Cardiac muscle cell (in vitro differentiated cells and primary cell): ENCODE data around the gene AKAP14. TPM values are rescaled to one million over a fixed set of nuclear protein-coding genes. Genes with fewer than 3 reads are reported as not detected.
"Not testable (repeated sequence)": the region's sequence is repeated elsewhere in the genome, so short reads cannot be mapped to it uniquely, and the experiment has no call there.

Experiments
- DNase-seq, 2 donors: peaks; one replicate each; pipeline versions ENCODE4 v3.0.0 to v3.0.0-alpha.2; 2010 to 2017; ENCODE audit warnings: low read depth in 1 of 2, low spot score in 1 of 2
- H3K27ac ChIP-seq: fragments of 200-600 bp; sonication (generic); 2 replicates; pipeline ENCODE4 v1.5.1; 2016
- H3K27me3 ChIP-seq: fragments of 200-600 bp; sonication (generic); 2 replicates; pipeline ENCODE4 v1.6.0; 2016; ENCODE audit warnings: control low read depth
- H3K36me3 ChIP-seq: fragments of 200-600 bp; sonication (generic); 2 replicates; pipeline ENCODE4 v1.5.1; 2016; ENCODE audit warnings: control low read depth
- H3K4me1 ChIP-seq: fragments of 200-600 bp; sonication (generic); 2 replicates; pipeline ENCODE4 v1.8.1; 2017; ENCODE audit warnings: low read depth, mild to moderate bottlenecking, mixed run types
- H3K4me3 ChIP-seq: fragments of 200-600 bp; sonication (generic); 2 replicates; pipeline ENCODE4 v1.5.1; 2016; ENCODE audit warnings: mild to moderate bottlenecking
- H3K9me3 ChIP-seq: fragments of 200-600 bp; sonication (generic); 2 replicates; pipeline ENCODE4 v1.5.1; 2017; ENCODE audit warnings: low read depth, mild to moderate bottlenecking, control low read depth
- polyA plus RNA-seq: library from polyadenylated mRNA; unstranded; fragments of >200 nt; fragmentation: Nextera tagmentation; extraction: Ambion mirVana; gene quantifications from 2 replicates; pipeline ENCODE4 v1.2.1, GENCODE V29; 2016
- total RNA-seq: library from RNA; depleted of rRNA; stranded (reverse); fragments of >200 nt; gene quantifications from 2 replicates; pipeline ENCODE4 v1.2.3, GENCODE V29; 2016
- TF ChIP-seq, protein P1 (sequence below): IDR thresholded peaks from 2 replicates; pipeline ENCODE4 v1.5.1; 2012; ENCODE audit warnings: low read depth, mild to moderate bottlenecking, low read length

Gene AKAP14
- total and polyA plus RNA-seq, 2 experiments from 2014 or later, result not detected

DNA sequence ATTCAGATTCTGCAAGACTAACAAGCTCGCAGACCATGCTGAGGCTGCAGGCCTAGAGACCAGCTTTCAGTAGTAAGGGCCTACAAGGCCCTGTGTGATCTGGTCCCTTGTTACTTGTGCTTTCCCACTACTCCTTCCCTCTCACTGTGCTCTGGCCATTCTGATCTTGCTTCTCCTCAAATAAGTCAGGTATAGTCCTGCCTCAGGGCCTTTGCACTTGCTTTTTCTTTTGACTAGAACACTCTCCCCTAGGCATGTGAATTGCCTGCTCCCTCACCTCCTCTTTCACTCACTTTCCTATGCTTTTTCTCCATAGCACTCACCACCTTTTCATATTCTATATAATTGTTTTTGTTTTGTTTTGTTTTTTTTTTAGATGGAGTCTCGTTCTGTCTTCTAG, 22.2 kb downstream of the AKAP14 start:
- TF ChIP-seq, protein P1, sequence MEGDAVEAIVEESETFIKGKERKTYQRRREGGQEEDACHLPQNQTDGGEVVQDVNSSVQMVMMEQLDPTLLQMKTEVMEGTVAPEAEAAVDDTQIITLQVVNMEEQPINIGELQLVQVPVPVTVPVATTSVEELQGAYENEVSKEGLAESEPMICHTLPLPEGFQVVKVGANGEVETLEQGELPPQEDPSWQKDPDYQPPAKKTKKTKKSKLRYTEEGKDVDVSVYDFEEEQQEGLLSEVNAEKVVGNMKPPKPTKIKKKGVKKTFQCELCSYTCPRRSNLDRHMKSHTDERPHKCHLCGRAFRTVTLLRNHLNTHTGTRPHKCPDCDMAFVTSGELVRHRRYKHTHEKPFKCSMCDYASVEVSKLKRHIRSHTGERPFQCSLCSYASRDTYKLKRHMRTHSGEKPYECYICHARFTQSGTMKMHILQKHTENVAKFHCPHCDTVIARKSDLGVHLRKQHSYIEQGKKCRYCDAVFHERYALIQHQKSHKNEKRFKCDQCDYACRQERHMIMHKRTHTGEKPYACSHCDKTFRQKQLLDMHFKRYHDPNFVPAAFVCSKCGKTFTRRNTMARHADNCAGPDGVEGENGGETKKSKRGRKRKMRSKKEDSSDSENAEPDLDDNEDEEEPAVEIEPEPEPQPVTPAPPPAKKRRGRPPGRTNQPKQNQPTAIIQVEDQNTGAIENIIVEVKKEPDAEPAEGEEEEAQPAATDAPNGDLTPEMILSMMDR, result no peak
- no peak for DNase-seq
- H3K4me1 ChIP-seq, result no peaks in the 10 kb centered on the region
- no peaks in the 10 kb centered on the region for H3K27me3 ChIP-seq
- no peak overlapping the region for H3K27ac ChIP-seq
- H3K9me3 ChIP-seq, result no peaks in the 10 kb centered on the region
- H3K36me3 ChIP-seq, result no peaks in the 10 kb centered on the region
- no peak overlapping the region for H3K4me3 ChIP-seq

DNA sequence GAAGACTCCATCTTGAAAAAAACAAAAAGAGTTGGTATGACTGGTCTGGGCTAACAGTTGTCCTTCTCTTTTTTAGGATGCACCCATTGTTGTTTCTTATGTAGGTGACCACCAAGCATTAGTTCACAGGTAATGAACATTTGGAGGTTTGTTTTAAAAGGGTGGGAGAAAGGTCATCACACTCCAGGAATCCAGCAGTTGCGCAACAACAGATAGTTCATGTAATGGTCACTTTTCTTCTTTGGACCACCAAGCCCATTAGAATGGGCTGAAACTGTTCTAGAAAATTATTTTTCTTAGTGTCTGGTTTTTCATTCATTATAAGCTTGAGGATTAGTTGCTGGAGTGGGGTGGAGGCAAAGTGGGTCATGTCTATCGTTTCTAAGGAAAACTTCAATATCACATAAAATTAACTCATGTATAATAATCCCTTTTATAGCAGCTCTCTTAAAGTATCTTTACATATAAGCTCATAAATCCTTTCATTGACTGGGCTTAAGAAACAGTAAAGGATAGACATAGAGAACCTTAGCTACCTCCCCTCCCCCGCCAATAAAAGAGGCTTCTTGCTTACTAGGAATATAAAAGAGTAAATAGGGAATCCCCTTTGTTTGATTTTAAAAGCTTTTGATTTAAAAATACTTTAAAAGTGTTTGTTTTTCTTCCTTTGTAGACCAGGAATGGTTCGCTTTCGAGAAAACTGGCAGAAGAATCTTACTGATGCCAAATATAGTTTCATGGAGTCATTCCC, 24.3 kb downstream of the AKAP14 start:
- Histone ChIP-seq H3K27me3 (no peaks in the 10 kb centered on the region), H3K27ac (no peak overlapping the region)

GRCh38 chrX:119922391-119922790, 26.7 kb downstream of the AKAP14 start:
- H3K9me3 ChIP-seq, H3K27me3 ChIP-seq, H3K27ac ChIP-seq, H3K36me3 ChIP-seq, DNase-seq, H3K4me1 ChIP-seq, H3K4me3 ChIP-seq: not testable (repeated sequence)

More for the DNA sequence above, 24.3 kb downstream of the AKAP14 start:
- no peaks in the 10 kb centered on the region for H3K9me3 ChIP-seq
- no peaks in the 10 kb centered on the region for H3K4me1 ChIP-seq
- DNase-seq, result no peak
- no peak overlapping the region for H3K4me3 ChIP-seq
- H3K36me3 ChIP-seq, result no peaks in the 10 kb centered on the region
- TF ChIP-seq, protein P1, result no peak

GRCh38 chrX:119935215-119935874, 39.7 kb downstream of the AKAP14 start:
- Histone ChIP-seq H3K27ac (no peak overlapping the region), H3K27me3 (no peaks in the 10 kb centered on the region), H3K36me3 (peaks cover 13% of the 10 kb centered on the region), H3K9me3 (no peaks in the 10 kb centered on the region), H3K4me3 (no peak overlapping the region), H3K4me1 (no peaks in the 10 kb centered on the region)
- TF ChIP-seq, protein P1, result no peak
- no peak for DNase-seq

DNA sequence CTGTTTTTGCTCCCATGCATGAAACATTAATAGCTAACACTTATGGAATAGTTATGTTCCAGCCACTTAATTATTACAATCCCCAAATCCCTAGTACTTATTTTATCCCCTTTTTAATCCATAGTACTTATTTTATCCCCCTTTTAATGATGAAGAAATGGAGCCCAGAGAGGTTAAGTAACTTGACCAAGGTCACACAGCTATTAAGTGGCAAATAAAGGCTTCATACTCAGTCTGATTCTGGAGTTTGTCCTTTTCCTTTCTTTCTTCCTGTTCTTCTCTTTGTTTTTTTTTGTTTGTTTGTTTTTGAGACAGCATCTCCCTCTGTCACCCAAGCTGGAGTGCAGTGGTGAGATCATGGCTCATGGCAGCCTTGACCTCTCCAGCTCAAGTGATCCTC, 45.6 kb downstream of the AKAP14 start:
- H3K9me3 ChIP-seq, result no peaks in the 10 kb centered on the region
- H3K4me1 ChIP-seq, result no peaks in the 10 kb centered on the region
- no peak overlapping the region for H3K4me3 ChIP-seq
- no peaks in the 10 kb centered on the region for H3K36me3 ChIP-seq
- no peaks in the 10 kb centered on the region for H3K27me3 ChIP-seq
- no peak for DNase-seq
- no peak overlapping the region for H3K27ac ChIP-seq
- TF ChIP-seq, protein P1, result no peak

GRCh38 chrX:119942173-119942819, 46.6 kb downstream of the AKAP14 start:
- DNase-seq, result no peak
- H3K27me3 ChIP-seq, result no peaks in the 10 kb centered on the region
- TF ChIP-seq, protein P1, result no peak
- H3K9me3 ChIP-seq, result no peaks in the 10 kb centered on the region
- peak overlapping the region; percentile 68 for H3K4me3 ChIP-seq
- H3K27ac ChIP-seq, result peak overlapping the region; percentile 88
- no peaks in the 10 kb centered on the region for H3K4me1 ChIP-seq
- H3K36me3 ChIP-seq, result no peaks in the 10 kb centered on the region
